PFSK-1 (cell line): ENCODE data around the gene UBE4B.

Experiments
- POLR2AphosphoS5 ChIP-seq: IDR thresholded peaks from 2 replicates; pipeline ENCODE4 v1.6.1; 2012; ENCODE audit warnings: low read depth, mild to moderate bottlenecking, control low read depth, low read length, moderate library complexity
- REST ChIP-seq, 2 experiments: IDR thresholded peaks; 2 replicates each; pipeline versions ENCODE4 v1.6.1 to v1.8.0; 2011 to 2012; ENCODE audit warnings: low read depth in 2 of 2, low read length in 2 of 2, control low read depth in 1 of 2, inconsistent platforms in 1 of 2, mild to moderate bottlenecking in 1 of 2, moderate library complexity in 1 of 2; ENCODE audit not compliant: insufficient read depth in 1 of 2
- SIN3A ChIP-seq: IDR thresholded peaks from 2 replicates; pipeline ENCODE4 v1.6.1; 2012; ENCODE audit warnings: mild to moderate bottlenecking, low read length, moderate library complexity, borderline replicate concordance; ENCODE audit not compliant: insufficient read depth
- TAF1 ChIP-seq: IDR thresholded peaks from 2 replicates; pipeline ENCODE4 v1.6.1; 2012; ENCODE audit warnings: low read length, control low read depth, borderline replicate concordance; ENCODE audit not compliant: insufficient read depth

GRCh38 chr1:10061276-10061675 lies 28.5 kb downstream of the UBE4B start:
- TF ChIP-seq POLR2AphosphoS5 (no peak), SIN3A (no peak), REST (IDR thresholded peaks at IDR 0.05; ENCODE audit: insufficient read depth in 1 of 2, low read depth in 2 of 2, low read length in 2 of 2) (no peak), TAF1 (no peak)
